HFFc6 (cell line): ENCODE measurements around the gene ADAMTS17. TPM values are rescaled to one million over a fixed set of nuclear protein-coding genes. Genes with fewer than 3 reads are reported as not detected.

Experiments used
- DNase-seq: peaks from one replicate; pipeline ENCODE4 v3.0.0-alpha.2; 2018
- H3K27ac Mint-ChIP-seq: 2 replicates; pipeline ENCODE4 v1.8.0; 2020; ENCODE audit warnings: mild to moderate bottlenecking, mixed read lengths
- H3K27me3 Mint-ChIP-seq: 2 replicates; pipeline ENCODE4 v1.8.0; 2021; ENCODE audit warnings: mild to moderate bottlenecking, moderate library complexity, mixed read lengths; ENCODE audit not compliant: insufficient read depth
- H3K36me3 Mint-ChIP-seq: 2 replicates; pipeline ENCODE4 v1.8.0; 2021; ENCODE audit warnings: low read depth, mixed read lengths
- H3K4me1 Mint-ChIP-seq: 2 replicates; pipeline ENCODE4 v1.8.0; 2020; ENCODE audit warnings: low read depth, mixed read lengths
- H3K4me3 Mint-ChIP-seq: 2 replicates; pipeline ENCODE4 v1.8.0; 2020; ENCODE audit warnings: mild to moderate bottlenecking, moderate library complexity, mixed read lengths
- H3K9me3 Mint-ChIP-seq: 2 replicates; pipeline ENCODE4 v1.8.0; 2020; ENCODE audit warnings: mild to moderate bottlenecking, mixed read lengths
- CTCF ChIP-seq: fragments of 200-600 bp; sonication (generic); IDR thresholded peaks from 2 replicates; pipeline ENCODE4 v1.5.0; 2021; ENCODE audit warnings: antibody characterized with exemption, mild to moderate bottlenecking
- total RNA-seq, 6 experiments: library from RNA; stranded (reverse); fragmentation: NEBNext Ultra II Directional; extraction: Animal tissue kit (Norgen Biotek cat#: 25700); gene quantifications; 2 replicates in 1 of 6; 3 replicates in 5 of 6; pipeline ENCODE4 v1.2.3, GENCODE V29; 2021

ADAMTS17 gene
- total RNA-seq, 6 experiments from 2014 or later = not detected

- H3K27ac Mint-ChIP-seq = no peak overlapping the region
- no peaks in the 10 kb centered on the region for H3K4me1 Mint-ChIP-seq
- no peak overlapping the region for H3K4me3 Mint-ChIP-seq
- H3K36me3 Mint-ChIP-seq = no peaks in the 10 kb centered on the region
- H3K9me3 Mint-ChIP-seq = peaks cover 63% of the 10 kb centered on the region
- no peak for TF ChIP-seq CTCF
- DNase-seq = no peak
- H3K27me3 Mint-ChIP-seq = 0 out of 2 replicates have a peak, but pooled peaks cover 2% of the 10 kb centered on the region
Measured at GRCh38 chr15:100309109-100310040, 32.4 kb downstream of the ADAMTS17 start.

- no peaks in the 10 kb centered on the region for H3K4me1 Mint-ChIP-seq
- TF ChIP-seq CTCF = no peak
- no peak for DNase-seq
- H3K27ac Mint-ChIP-seq = no peak overlapping the region
- no peak overlapping the region for H3K4me3 Mint-ChIP-seq
- H3K36me3 Mint-ChIP-seq = no peaks in the 10 kb centered on the region
- peaks cover 64% of the 10 kb centered on the region for H3K9me3 Mint-ChIP-seq
- 0 out of 2 replicates have a peak, but pooled peaks cover 2% of the 10 kb centered on the region for H3K27me3 Mint-ChIP-seq
Measured at GRCh38 chr15:100308608-100309007, 33.2 kb downstream of the ADAMTS17 start.

- no peak for DNase-seq
- Mint-ChIP-seq H3K9me3 (peaks cover 64% of the 10 kb centered on the region), H3K4me1 (no peaks in the 10 kb centered on the region), H3K4me3 (no peak overlapping the region), H3K27me3 (0 out of 2 replicates have a peak, but pooled peaks cover 2% of the 10 kb centered on the region), H3K27ac (no peak overlapping the region), H3K36me3 (no peaks in the 10 kb centered on the region)
- TF ChIP-seq CTCF = no peak
Measured at GRCh38 chr15:100308213-100308600, 33.6 kb downstream of the ADAMTS17 start.

GRCh38 chr15:100307241-100308212, 34.2 kb downstream of the ADAMTS17 start:
- Mint-ChIP-seq H3K27me3 (0 out of 2 replicates have a peak, but pooled peaks cover 2% of the 10 kb centered on the region), H3K4me1 (no peaks in the 10 kb centered on the region), H3K4me3 (no peak overlapping the region), H3K9me3 (peaks cover 65% of the 10 kb centered on the region), H3K36me3 (no peaks in the 10 kb centered on the region), H3K27ac (no peak overlapping the region)
- no peak for DNase-seq
- no peak for TF ChIP-seq CTCF

GRCh38 chr15:100306098-100306497, 35.7 kb downstream of the ADAMTS17 start:
- no peak for DNase-seq
- Mint-ChIP-seq H3K4me3 (no peak overlapping the region), H3K9me3 (peaks cover 62% of the 10 kb centered on the region), H3K36me3 (no peaks in the 10 kb centered on the region), H3K4me1 (no peaks in the 10 kb centered on the region), H3K27me3 (0 out of 2 replicates have a peak, but pooled peaks cover 2% of the 10 kb centered on the region), H3K27ac (no peak overlapping the region)
- no peak for TF ChIP-seq CTCF
